Left lobe of liver (tissue), 1 donor: Measurements from ENCODE around the gene EIF2AK2. TPM values are rescaled to one million over a fixed set of nuclear protein-coding genes. Genes with fewer than 3 reads are reported as not detected.

Source experiments
- total RNA-seq: library from RNA; stranded (reverse); gene quantifications from one replicate; pipeline ENCODE4 v1.2.1, GENCODE V29; 2021
- donor health status: DM: no; HTN: yes; CAD: no.

Gene EIF2AK2
- total RNA-seq, 1 donor from 2014 or later = 10.7 TPM

Other genes with a start within 250 kb of the EIF2AK2 start
- 7.0 TPM for gene STRN, start 190.4 kb downstream of the EIF2AK2 start, total RNA-seq
- gene HEATR5B, start 72.6 kb downstream of the EIF2AK2 start, total RNA-seq = 7.7 TPM
- 3.0 TPM for gene GPATCH11, start 72.5 kb downstream of the EIF2AK2 start, total RNA-seq
- not detected for gene SULT6B1, start 31.7 kb upstream of the EIF2AK2 start, total RNA-seq
- 19.3 TPM for gene CEBPZOS, start 39.5 kb upstream of the EIF2AK2 start, total RNA-seq
- gene CEBPZ, start 74.6 kb upstream of the EIF2AK2 start, total RNA-seq = 15.4 TPM
- gene NDUFAF7, start 74.7 kb upstream of the EIF2AK2 start, total RNA-seq = 8.4 TPM
- gene PRKD3, start 167.9 kb upstream of the EIF2AK2 start, total RNA-seq = 13.1 TPM
- gene QPCT, start 187.7 kb upstream of the EIF2AK2 start, total RNA-seq = 0.65 TPM